Measurements from ENCODE around the gene BLTP3A.
"Not testable (repeated sequence)": the region's sequence is repeated elsewhere in the genome, so short reads cannot be mapped to it uniquely, and the experiment has no call there.

Gene BLTP3A, protein sequence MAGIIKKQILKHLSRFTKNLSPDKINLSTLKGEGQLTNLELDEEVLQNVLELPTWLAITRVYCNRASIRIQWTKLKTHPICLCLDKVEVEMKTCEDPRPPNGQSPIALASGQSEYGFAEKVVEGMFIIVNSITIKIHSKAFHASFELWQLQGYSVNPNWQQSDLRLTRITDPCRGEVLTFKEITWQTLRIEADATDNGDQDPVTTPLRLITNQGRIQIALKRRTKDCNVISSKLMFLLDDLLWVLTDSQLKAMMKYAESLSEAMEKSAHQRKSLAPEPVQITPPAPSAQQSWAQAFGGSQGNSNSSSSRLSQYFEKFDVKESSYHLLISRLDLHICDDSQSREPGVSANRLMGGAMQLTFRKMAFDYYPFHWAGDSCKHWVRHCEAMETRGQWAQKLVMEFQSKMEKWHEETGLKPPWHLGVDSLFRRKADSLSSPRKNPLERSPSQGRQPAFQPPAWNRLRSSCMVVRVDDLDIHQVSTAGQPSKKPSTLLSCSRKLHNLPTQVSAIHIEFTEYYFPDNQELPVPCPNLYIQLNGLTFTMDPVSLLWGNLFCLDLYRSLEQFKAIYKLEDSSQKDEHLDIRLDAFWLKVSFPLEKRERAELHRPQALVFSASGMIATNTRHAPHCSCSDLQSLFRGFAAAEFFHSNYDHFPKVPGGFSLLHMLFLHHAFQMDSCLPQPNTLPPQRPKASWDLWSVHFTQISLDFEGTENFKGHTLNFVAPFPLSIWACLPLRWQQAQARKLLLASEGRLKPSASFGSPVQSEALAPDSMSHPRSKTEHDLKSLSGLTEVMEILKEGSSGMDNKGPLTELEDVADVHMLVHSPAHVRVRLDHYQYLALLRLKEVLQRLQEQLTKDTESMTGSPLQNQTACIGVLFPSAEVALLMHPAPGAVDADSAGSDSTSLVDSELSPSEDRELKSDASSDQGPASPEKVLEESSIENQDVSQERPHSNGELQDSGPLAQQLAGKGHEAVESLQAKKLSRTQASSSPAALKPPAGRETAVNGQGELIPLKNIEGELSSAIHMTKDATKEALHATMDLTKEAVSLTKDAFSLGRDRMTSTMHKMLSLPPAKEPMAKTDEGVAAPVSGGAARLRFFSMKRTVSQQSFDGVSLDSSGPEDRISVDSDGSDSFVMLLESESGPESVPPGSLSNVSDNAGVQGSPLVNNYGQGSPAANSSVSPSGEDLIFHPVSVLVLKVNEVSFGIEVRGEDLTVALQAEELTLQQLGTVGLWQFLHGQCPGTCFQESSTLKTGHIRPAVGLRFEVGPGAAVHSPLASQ (N-terminal part only)

DNA sequence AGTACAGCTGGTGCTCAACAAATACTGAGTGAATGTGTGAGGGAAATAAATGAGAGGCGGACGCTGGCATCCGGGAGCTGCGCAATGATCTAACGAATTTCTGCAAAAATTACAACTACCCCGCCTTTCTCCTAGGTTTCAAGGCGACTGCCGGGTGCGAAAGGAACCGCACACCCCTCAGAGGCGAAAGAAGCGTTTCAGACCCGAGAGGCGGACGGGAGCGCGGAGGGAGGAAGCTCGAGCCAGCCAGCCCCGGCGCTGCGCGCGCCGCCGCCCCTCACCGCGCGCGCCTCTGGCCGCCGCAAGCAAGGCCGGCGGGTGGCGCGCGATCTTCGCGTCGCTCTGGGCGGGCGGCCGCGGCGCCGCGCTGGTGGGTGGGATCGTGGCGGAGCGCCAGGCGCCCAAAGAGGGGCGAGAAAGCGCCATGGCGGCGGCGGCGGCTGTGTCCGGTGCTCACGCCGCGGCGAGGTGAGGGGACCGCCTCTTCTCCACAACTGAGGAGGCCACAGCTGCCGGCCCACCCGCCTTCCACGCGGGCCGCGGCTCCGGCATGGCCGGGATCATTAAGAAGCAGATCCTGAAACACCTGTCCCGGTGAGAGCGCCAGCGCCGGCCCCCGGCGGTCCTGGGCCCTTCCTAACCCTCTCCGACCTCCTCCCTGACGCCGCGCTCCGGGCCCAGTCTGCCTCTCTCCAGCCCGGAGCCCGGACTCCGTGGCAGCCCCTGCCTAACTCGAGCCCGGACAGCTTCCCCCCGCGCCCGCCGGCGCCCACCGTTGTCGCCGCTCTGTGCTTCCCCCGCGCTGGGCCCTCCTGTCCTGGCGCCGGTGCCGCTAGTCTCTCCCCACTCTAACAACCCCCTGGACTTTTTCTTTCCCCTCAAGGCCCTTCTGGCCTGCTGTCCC lies at the start of gene BLTP3A:
TSS of gene BLTP3A (plus strand) at position 383 of the 904 bp plus-strand sequence. CDS start at position 551, 168 bp downstream.
- DNase-seq (ENCODE audit: extremely low read depth in 1 of 2, low read depth in 1 of 2): peak; percentile 16 to 65

DNA sequence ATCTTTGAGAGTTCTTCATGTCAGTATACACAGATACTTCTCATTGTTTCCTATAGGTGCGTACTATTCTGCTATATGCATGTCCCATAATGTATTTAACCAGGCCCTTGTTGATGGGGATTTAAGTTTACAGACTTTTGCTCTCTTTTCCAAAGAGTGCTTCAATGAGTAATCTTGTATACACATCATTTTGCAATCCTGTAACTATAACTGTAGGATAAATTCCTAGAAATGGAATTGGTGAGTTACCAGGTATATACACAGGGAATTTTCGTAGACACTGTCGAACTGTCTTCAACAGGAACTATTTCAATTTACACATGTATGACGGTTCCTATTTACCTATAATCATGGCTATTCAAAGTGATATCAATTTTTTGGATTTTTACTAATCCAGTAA lies 49.8 kb upstream of the BLTP3A start:
- no peak for DNase-seq (ENCODE audit: extremely low read depth in 1 of 2, low read depth in 1 of 2)

DNA sequence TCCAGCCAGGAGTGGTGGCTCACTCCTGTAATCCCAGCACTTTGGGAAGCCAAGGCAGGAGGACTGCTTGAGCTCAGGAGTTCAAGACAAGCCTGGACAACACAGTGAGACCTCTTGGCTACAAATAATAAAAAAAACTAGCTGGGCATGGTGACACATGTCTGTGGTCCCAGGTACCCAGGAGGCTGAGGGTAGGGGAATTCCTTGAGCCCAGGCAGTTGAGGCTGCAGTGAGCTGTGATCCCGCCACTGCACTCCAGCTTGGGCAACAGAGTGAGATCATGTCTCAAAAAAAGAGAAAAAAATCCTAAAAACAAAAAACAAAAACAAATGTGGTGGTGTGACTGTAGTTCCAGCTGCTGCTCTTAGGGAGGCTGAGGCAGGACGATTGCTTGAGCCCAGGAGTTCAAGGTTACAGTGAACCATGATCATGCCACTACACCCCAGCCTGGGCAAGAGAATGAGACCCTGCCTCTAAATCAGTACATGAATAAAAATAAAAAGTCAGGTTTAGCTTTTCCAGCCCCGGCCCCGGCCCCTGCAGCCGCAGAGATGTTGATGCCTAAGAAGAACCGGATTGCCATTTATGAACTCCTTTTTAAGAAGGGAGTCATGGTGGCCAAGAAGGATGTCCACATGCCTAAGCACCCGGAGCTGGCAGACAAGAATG lies 48.1 kb upstream of the BLTP3A start:
- DNase-seq (ENCODE audit: extremely low read depth in 1 of 2, low read depth in 1 of 2): no peak

DNA sequence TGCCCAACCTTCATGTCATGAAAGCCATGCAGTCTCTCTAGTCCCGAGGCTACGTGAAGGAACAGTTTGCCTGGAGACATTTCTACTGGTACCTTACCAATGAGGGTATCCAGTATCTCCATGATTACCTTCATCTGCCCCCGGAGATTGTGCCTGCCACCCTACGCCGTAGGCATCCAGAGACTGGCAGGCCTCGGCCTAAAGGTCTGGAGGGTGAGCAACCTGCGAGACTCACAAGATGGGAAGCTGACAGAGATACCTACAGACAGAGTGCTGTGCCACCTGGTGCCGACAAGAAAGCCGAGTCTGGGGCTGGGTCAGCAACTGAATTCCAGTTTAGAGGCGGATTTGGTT lies 47.6 kb upstream of the BLTP3A start:
- DNase-seq (ENCODE audit: extremely low read depth in 1 of 2, low read depth in 1 of 2): not testable (repeated sequence)

DNA sequence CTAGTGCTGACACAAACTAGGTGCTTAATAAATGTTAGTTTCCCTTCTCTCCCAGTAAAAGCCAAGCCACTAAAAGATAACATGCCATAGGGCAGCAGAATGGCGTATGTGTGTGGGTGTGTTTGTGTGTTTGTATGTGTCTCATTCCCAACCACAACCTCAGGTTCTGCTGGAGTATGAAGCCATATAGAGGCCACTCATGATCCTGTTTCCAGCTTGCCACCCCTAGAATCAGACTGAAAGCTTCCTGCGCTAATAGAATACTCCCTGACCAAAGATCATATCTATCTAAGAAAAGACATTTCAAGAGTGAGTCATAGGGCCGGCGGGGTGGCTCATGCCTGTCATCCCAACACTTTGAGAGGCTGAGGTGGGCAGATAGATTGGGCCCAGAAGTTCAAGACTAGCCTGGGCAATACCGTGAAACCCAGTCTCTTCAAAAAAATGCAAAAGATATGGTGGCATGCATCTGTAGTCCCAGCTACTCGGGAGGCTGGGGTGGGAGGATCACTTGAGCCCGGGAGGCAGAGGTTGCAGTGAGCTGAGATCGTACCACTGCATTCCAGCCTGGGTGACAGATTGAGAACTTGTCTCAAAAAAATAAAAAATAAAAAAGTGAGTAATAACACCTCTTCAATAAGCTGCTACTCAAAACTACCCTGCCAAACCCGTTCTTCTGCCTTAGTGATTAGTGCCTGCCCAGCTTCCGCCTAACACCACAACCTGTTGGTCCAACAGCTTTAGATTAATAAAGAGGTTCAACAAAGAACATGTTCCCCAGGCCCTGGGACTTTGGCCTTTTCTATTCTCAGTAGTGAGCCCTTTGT lies 46.4 kb upstream of the BLTP3A start:
- DNase-seq (ENCODE audit: extremely low read depth in 1 of 2, low read depth in 1 of 2): no peak

DNA sequence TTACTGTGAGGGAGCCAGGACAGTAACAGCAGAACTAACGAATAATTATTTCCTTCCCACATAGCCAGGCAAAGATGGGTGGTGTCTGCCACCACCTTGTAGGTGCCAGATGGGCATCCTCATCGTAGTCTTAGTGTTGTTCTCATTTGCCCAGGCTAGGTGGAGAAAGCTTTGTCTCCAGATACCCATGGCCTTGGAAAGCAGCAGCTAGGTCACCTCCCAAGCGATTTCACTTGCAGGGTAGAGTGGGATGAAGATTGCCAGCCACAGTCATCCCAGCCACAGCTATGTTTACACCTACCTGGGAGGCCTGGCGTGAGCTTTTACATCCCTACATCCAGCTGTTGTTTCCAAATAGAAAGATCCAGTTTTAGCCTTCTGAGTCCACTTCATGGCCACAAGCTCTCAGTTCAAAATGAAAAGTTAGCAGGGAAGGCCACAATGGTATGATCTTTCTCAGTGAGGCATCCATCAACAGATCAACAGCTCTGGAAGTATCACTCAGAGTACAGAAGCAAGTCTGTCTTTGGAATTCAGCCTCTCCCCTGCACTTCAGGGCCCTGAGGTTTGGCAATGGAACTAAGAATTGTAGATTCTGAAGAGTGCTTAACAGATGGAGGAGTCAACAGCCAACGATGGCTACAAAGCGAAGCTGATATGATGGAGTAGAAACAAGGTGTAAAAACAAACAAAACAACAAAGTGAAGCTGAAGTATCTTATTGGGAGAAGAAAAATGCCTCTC lies 45.6 kb upstream of the BLTP3A start:
- DNase-seq (ENCODE audit: extremely low read depth in 1 of 2, low read depth in 1 of 2): no peak

DNA sequence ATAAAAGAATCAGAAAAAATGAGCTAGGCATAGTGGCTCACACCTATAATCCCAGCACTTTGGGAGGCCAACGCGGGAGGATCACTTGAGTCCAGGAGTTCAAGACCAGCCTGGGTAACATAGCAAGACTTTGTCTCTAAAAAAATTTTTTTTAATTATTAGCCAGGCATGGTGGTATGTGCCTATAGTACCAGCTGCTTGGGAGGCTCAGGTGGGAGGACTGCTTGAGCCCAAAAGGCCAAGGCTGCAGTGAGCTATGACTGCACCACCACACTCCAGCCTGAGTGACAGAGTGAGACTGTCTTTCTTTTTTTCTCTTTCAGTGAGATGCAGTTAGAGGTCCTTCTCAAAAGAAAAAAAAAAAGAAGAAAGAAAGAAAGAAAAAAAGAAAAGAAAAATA lies 43.1 kb upstream of the BLTP3A start:
- DNase-seq (ENCODE audit: extremely low read depth in 1 of 2, low read depth in 1 of 2): no peak

DNA sequence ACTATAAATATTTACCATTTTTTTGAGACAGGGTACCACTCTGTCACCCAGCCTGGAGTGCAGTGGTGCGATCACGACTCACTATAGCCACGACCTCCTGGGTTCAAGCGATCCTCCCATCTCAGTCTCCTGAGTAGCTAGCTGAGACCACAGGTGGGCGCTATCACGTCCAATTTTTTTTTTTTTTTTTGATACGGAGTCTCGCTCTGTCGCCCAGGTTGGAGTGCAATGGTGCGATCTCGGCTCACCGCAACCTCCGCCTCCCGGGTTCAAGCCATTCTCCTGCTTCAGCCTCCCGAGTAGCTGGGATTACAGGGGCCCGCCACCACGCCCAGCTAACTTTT lies 35.4 kb upstream of the BLTP3A start:
- not testable (repeated sequence) for DNase-seq (ENCODE audit: extremely low read depth in 1 of 2, low read depth in 1 of 2)

DNA sequence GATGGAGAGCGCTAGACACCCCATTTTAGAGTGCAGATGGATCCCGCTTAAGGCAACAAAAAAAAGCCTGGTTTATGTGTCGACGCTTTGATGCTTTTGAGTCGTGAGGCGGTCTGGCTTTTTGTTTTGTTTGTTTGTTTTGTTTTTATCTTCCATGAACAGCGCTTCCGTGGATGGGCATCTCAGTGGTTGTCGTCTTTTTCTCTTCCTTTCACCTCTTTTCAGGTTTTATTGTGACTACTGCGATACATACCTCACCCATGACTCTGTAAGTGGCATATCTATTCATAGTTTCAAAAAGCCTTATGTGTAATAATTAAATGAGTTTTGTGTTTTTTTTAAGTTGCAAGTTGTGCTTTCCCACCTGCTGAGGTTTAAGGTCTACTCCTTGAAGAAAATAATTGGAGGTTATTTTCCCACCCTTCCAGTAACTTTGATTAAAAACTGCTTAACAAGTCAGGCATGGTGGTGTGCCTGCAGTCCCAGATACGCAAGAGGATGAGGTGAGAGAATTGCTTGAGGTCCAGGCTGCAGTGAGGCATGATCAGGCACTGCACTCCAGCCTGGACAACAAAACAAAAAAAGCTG lies 34.1 kb upstream of the BLTP3A start:
- DNase-seq (ENCODE audit: extremely low read depth in 1 of 2, low read depth in 1 of 2): no peak

DNA sequence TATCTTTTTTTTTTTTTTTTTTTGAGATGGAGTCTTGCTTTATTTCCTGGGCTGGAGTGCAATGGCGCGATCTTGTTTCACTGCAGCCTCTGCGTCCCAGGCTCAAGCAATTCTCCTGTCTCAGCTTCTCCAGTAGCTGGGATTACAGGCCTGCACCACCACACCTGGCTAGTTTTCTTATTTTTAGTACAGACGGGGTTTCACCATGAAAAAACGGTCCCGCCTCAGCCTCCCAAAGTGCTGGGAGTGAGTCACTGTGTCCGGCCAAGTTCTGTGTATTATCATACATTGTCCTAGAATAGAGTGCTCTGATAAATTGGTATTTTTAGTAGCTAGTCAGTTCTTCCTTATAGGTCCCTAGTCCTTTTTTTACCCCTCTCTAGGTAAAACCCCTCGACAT lies 31.8 kb upstream of the BLTP3A start:
- DNase-seq (ENCODE audit: extremely low read depth in 1 of 2, low read depth in 1 of 2): no peak

DNA sequence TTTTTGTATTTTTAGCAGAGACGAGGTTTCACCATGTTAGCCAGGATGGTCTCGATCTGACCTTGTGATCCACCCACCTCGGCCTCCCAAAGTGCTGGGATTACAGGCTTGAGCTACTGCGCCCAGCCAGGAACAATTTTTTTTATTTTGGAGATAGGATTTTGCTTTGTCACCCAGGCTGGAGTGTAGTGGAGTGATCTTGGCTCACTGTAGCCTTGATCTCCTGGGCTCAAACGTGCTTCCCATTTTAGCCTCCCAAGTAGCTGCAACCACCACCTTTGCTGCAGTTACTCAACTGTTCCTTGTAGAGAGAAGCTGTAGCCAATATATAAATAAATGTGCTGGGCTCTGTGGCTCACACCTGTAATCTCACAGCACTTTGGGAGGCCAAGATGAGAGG lies 30.2 kb upstream of the BLTP3A start:
- not testable (repeated sequence) for DNase-seq (ENCODE audit: extremely low read depth in 1 of 2, low read depth in 1 of 2)

DNA sequence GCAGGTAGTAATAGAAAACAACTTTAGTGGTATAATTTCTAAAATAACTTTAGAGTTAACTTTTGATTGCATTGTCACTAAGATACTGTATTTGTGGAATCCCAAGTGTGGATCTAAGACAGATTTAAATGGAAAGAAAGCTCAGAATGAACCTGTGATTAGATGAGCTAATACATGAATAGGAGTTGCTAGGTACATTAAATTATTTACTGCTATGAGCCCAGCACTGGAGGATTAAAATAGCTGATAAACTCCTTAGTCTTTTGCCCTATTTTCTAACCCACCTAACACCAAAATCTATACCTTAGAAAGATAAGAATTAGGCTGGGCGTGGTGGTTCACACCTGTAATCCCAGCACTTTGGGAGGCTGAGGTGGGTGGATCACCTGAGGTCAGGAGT lies 23.7 kb upstream of the BLTP3A start:
- no peak for DNase-seq (ENCODE audit: extremely low read depth in 1 of 2, low read depth in 1 of 2)

DNA sequence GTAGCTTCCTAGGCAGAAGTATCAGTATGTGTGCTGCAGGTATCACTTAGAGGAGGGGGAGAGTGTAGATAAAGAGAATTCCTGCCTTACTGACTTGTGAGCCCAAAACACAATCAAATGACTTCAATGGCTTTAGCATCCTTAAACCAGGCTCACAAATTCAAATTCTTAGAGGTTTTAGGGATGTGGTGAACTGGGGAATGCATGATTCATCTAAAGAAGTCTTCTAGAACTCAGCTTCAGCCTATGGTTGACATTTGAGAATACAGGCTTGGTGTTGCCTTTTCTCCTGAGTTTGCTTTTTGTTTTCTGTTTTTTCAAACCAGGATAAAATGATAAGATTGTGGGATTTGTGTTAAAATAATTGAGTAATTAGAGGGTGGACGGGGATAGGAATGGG lies 20.2 kb upstream of the BLTP3A start:
- DNase-seq (ENCODE audit: extremely low read depth in 1 of 2, low read depth in 1 of 2): no peak

DNA sequence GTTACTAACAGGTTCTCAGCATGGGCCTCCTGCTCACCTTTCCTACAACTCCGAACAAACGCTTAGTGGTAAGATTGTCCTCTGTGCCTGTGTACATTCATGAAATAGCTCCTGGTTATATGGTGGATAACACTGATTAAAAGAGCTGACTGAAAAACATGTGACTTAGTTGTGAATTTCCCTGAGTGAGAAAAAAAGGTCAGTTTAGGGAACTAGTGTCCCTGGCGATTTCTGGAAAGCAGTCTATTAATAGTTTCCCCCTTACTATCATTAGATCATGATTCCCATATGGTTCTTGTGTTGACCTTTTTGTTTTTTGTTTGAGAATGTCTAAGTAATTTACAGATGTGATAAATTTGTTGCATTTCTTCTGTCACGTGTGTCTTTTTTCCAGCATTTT lies 18.9 kb upstream of the BLTP3A start:
- no peak for DNase-seq (ENCODE audit: extremely low read depth in 1 of 2, low read depth in 1 of 2)

DNA sequence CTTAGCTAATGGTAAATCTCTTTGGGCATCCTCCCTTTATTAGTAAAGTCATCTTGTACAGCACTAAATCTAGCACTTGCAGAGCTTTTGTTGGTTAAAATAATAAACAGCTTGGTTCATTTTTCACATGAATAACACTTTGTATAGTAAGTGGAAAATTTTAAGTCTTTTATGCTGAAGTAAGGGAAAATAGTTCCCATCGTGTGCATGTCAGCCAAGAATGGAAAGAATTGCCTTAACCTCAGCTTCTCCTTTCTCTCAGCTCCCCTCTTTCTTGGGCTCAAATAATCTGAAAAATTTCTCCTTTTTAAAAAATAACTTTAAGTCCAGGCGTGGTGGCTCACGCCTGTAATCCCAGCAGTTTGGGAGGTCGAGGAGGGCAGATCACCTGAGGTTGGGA lies 18.0 kb upstream of the BLTP3A start:
- no peak for DNase-seq (ENCODE audit: extremely low read depth in 1 of 2, low read depth in 1 of 2)

DNA sequence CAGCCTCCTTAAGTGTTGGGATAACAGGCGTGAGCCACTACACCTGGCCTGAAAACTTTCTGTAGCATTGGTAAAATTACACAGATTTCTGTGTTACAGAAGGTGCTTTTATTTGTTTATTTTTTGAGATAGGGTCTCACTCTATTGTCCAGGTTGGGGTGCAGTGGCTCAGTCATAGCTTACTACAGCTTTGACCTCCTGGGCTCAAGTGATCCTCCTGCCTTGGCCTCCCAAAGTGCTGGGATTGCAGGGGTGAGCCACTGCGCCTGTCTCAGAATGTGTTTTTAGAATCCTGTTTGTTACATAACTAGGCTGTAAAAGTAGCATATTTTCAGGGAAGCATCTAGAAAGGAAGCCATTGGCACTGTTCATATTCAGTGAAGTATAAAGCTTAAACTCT lies 16.9 kb upstream of the BLTP3A start:
- DNase-seq (ENCODE audit: extremely low read depth in 1 of 2, low read depth in 1 of 2): no peak

DNA sequence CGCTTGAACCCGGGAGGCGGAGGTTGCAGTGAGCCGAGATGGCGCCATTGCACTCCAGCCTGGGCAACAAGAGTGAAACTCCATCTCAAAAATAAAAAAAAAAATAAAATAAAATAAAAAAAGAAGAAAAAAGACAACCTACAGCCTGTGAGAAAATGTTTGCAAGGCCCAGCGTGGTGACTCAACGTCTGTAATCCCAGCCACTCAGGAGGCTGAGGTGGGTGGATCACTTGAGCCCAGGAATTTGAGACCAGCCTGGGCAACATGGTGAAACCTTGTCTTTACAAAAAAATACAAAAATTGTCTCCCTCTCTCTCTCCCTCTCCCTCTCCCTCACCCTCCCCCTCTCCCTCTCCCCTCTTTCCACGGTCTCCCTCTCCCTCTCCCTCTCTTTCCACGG lies 6.5 kb upstream of the BLTP3A start:
- not testable (repeated sequence) for DNase-seq (ENCODE audit: extremely low read depth in 1 of 2, low read depth in 1 of 2)

DNA sequence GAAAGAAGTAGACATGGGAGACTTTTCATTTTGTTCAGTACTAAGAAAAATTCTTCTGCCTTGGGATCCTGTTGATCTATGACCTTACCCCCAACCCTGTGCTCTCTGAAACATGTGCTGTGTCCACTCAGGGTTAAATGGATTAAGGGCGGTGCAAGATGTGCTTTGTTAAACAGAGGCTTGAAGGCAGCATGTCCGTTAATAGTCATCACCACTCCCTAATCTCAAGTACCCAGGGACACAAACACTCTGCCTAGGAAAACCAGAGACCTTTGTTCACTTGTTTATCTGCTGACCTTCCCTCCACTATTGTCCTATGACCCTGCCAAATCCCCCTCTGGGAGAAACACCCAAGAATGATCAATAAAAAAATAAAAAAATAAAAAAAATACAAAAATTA lies 4.7 kb upstream of the BLTP3A start:
- not testable (repeated sequence) for DNase-seq (ENCODE audit: extremely low read depth in 1 of 2, low read depth in 1 of 2)
